HG03108 (cell line): ENCODE results near the gene NCAPG2.
"Not testable (repeated sequence)": the region's sequence is repeated elsewhere in the genome, so short reads cannot be mapped to it uniquely, and the experiment has no call there.

ENCODE experiments used
- ATAC-seq: cut with Tn5 transposase; IDR thresholded peaks from one replicate; pipeline ENCODE4 v1.9.1; 2021; ENCODE audit warnings: moderate library complexity; ENCODE audit not compliant: unreplicated experiment

The NCAPG2 gene

DNA sequence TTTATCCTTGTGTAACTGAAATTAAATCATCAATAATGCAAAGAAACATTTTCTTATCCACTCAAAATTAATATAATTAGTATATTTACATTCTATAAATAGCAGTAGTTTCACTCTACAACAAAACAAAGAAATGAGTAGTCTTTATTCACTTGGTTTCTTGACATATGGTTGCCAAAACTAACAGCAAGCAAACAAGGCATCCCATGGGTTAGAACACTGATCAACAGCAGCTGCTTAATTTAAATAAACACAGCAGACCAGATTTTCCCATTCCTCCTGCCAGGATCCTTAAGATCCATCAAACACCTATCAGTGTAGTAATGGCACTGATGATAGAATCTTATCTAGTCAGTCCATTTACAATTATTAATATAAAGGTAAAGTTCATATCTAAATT is 22.1 kb downstream of the NCAPG2 start:
- ATAC-seq: no peak

DNA sequence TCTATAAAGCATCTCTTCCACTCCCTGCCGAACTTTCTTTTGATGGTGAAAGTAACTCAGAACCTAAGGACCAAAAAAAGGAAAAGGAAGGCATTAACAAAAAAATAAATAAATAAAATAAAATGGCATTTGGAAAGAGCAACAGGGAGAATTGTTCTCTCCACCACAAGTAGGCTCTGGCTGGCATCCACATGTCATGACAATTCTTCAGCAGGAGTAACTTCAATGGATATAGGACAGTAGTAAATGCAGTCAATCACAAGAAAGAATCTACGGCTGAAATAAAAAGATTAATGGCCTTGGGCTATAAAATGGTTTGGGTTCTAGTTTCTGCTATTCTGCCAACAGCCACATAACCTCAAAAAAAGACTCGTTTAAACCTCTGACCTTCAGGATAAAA is 23.9 kb downstream of the NCAPG2 start:
- no peak for ATAC-seq

DNA sequence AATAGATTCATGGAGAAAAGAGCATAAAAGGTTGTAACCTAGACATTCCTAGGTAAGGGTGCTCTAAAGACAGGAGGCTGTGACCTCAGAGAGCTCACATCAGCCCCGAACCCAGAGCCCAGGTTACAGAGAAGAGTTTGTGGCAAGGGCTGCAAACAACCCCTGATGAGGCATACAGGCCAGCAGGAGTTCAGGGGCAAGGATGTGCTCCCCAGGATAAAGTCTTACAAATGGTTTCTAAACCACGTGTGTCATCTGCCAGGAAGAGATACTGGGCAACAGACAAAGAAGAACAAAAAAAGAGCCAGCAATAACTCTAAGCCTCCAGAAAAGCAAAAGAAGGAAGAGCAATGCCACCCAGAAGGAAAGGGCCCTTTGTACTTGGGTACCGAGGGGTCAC is 27.7 kb downstream of the NCAPG2 start:
- ATAC-seq: no peak

DNA sequence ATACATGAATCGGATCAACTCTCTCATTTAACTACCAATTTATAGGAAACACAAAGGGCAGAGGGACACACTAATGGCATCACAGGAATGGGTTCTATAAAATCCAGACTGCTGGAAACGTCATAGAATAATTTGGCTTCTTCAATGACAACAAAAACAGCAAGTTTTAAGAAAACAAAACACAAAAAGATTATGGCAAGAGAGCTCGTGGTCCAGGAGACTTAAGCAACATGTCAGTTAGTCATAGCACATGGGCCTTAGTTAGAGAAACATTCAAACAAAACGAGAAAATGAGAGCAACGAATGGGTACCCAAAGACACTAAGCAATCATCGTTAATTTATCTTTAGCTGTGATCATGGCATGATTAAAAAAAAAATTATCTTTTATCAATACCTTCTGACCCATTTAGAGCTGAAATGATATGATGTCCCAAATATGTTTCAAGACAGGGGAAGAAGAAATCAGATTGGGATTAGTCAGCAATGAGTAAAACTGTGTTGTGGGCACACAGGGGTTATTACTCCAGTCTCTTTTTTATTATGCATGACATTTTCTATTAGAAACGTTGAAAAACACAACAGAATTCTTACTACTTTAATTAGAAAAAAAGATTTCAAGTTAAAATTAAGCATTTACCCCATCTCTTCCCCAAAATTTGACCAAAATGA is 28.3 kb downstream of the NCAPG2 start:
- no peak for ATAC-seq

DNA sequence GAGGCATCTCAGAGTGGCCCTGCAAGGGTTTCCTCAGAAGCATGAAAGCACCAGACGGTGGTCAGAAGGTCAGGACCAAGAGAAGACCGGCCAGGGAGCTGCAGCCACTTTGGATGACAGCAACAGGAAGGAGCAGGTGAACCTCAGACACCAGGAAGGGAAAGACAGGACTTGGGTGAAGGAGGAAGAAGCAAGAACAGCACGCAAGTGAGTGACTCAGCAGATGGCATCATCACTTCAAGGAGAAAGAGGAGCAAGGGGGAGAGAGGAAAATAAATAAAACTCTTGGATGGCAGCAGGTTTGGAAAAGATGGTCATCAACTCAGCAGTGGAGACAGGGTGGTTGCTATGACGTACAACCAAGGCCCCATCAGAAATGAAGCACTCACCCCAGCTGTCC is 31.6 kb downstream of the NCAPG2 start:
- ATAC-seq: no peak

DNA sequence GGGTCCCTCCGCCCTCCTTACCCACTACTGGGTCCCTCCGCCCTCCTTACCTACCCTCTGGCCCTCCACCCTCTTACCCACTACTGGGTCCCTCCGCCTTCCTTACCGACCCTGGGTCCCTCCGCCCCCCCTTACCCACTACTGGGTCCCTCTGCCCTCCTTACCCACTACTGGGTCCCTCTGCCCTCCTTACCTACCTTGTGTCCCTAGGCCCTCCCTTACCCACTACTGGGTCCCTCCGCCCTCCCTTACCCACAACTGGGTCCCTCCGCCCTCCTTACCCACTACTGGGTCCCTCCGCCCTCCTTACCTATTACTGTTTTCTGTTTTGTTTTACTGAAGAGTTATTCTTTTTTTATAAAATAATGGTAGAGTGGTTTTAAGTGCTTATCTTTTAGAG is 36.5 kb downstream of the NCAPG2 start:
- ATAC-seq: not testable (repeated sequence)

DNA sequence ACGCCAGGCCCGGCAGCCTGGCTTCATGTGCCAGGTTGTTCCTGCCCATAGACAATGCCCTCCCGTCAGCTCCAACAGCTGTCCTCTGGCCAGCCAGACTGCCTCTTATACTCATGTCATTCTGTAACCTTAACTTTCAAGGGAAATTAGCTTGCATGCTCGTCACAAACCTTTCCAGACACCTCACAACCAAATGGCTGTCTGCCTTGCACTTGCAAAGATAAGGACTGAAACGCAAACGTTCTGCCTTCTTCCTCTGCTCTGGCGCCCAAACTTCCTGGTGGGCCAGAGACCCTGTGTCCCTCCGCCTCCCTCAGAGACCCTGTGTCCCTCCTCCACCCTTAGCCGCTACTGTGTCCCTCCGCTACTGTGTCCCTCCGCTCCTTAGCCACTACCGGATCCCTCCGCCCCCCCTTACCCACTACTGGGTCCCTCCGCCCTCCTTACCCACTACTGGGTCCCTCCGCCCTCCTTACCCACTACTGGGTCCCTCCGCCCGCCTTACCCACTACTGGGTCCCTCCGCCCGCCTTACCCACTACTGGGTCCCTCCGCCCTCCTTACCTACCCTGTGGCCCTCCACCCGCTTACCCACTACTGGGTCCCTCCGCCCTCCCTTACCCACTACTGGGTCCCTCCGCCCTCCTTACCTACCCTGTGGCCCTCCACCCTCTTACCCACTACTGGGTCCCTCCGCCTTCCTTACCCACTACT is 37.5 kb downstream of the NCAPG2 start:
- not testable (repeated sequence) for ATAC-seq

DNA sequence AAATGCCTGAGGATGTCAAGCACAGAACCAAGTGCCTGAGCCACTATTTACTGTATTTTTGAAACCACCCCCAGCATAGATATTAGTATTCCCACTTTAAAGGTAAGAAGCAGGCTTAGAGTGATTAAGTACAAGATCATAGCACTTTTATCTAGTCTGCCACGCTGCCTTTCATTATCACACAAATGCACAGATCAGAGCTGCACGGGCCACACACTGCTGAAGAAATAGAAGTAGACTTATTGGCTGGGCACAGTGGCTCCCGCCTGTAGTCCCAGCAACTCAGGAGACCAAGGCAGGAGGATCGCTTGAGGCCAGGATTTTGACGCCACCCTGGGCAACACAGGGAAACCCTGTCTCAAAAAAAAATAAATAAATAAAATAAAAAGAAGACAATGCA is 38.2 kb downstream of the NCAPG2 start:
- ATAC-seq: no peak

DNA sequence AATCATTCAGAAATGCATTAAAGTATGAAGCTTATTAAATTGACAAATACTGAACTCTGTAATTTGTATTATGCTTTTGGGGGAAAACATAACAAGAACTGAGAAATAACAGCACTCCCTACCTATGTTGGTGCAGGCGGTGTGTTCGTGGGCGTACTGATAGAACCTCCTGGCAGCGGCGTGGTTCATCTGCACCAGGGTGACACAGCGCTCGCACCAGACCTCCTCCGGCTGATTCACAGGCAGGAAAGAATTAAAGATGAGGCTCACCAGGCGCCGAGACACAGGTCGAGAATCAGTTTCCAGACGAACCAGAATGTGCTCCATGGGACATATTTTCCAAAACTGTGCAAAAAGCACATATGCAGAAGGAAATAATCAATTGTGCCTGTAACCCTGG is 40.2 kb downstream of the NCAPG2 start:
- ATAC-seq: no peak

DNA sequence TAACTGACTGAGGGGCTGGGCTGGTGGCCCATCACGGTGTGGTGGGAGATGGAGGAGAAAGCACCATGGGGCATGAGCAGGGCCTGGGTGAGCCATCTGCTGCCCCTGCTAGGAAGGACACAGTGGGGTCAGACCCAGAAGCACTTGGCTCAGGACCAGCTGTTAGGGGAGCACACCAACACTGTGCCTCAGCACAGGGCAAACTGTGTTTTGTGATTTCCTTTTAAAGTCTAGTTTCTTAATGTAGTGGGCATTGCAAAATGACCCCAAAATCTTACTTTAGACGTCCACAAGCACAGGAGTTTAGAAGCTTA is 41.2 kb downstream of the NCAPG2 start:
- no peak for ATAC-seq

DNA sequence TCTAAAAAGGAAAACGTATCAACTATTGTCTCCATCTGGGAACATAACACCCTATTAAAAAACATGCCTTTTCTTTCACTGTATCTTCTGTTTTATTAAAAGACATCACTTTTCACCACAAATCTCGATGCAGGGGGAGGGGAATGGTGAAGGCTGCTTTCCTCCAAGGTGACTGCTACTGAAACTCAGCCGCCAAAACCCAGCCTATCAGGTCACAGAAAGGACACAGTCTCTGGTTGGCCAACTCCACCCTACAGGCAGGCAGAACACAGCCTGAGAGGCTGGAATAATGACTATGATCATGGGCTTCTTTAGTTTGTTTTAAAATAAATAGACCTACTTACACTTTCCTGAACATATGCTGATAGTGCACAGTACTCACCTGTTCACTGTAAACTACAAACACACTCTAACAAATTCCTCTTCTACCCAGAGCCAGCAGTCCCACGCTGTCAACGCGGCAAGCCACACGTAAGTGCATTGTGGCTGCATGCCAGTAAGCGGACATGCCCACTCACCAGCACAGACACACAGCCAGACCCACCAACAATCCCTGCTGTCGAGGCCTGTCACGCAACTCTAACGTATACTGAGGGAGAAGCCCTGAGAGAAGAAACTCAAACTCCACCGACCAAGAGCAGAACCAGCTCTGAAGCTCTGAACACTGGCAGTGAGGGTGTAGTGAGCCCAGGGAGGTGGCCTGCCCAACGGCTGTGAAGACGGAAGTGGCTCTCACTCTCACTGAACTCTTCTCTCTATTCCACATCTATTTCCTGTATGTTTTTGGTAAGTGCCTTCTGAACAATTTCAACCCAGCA is 41.8 kb downstream of the NCAPG2 start:
- ATAC-seq: no peak

DNA sequence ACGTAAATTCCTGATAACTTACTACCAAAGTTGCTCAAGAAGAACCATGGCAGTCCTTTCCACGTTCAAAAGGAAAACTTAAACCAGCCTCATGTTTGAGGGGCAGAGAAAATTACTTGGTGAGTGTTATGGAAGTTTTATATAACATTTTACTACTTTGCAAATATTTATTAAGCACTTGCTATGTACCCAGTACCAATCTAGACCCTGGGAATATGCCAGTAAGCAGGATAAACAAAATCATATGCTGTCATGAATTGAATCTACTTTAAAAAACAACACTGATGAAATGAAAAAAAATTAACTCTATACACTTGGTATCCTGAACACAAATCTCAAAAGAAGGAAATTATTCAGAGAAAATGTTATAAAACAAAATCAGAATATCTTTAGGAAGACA is 46.1 kb downstream of the NCAPG2 start:
- ATAC-seq: no peak

DNA sequence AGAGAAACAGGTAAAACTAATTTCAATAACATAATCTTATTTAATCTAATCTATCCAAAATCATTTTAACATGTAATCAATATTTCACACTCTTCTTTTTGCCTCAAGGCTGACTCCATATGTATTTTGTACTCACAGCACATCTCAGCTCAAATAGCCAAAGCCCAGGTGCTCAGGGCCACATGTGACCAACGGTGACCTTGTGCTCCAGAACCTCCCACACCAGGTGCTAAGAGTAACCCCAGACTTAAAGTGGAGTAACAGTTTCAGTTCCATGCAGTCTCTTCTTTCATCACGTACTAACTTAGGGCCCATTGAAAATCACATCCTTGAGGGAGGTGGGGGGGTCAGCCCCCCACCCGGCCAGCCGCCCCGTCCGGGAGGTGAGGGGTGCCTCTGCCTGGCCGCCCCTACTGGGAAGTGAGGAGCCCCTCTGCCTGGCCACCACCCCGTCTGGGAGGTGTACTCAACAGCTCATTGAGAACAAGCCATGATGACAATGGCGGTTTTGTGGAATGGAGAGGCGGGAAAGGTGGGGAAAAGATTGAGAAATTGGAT is 47.3 kb downstream of the NCAPG2 start:
- ATAC-seq: peak; percentile 45

DNA sequence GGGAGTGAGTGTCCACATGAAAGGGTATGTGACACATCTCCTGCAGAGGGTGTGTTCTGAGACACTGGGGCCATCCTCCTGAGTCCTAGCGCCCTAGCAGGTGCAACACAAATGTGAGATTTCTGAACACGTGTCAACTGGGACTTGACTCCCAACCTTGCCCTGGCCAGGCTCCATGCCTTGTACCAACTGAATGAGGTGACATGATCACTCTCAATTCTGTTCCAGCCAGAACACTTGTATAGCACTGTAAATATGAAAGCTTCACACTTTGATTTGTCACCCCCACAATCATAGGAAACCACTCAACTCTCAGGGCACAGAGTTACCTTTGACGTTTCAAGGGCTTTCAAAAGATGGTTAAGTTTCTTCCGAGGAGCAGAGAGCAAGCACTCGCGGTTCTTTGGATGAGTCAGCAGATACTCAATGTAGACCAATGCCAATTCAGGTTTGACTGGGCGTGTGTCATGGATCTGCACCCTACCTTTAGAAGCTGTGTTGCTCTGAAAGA is 48.6 kb downstream of the NCAPG2 start:
- peak; percentile 97 for ATAC-seq

DNA sequence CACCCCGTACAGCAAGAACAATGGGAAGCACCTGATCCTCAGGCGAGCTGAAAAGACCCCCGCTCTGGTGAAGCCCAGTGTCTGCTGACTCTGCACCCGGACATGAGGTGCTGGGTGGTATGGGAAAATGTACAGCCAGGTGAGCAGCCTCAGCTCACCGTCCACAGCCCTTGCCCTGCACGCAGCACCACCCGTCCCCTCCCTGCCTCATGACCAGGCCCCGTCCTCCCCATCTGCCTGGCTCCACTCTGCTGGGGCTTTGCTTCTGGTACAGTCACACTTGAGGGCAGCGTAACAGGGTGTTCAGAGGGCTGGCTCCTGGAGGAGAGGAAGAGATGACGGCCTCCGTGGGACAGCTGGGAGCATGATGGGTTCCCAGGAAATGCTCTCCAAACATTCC is 49.1 kb downstream of the NCAPG2 start:
- no peak for ATAC-seq

DNA sequence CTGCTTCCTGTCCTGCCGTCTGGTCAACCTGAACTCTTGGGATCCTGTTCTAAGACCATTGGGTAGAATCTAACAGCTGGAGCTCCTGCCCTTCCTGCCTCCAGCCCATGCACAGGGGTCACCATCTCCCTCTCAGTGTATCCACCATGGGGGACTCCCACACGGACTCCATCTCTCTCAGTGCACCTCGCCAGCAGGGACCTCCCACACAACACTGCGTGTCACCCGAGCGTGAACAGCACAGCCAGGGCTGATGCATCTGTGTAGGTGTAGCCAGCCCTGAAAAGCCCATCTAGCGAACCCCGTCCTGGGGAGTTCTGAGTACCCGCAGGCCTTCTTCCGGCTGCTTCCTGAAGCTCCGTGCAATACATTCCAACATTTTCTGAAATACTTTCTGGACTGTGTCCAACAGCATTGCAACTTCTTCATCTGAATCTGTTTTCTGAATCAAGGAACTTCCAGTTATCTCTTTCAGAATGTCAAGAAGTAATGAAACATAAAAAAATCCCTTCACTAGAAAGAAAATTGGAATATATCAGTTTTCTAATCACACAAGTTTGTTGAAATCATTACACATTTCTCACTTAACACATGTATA is 52.5 kb downstream of the NCAPG2 start:
- ATAC-seq: no peak

DNA sequence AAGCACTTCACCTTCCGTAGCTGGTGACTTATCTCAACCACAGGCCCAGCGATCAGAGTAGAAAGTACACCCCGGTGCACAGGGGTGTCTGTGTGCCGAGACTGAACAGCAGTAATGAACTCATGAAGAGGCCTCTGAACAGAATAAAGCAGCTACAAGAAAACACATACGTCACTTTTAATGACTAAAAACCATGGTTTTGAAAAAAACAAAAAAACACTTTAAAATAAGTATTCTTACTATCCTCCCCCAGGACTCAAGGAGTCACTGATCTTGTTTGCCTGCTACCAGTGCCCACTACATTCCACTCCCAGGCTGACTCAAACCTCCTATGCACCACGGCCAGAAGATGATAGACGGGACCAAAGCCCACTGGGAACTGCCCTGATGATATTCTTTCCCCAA is 53.8 kb downstream of the NCAPG2 start:
- no peak for ATAC-seq

DNA sequence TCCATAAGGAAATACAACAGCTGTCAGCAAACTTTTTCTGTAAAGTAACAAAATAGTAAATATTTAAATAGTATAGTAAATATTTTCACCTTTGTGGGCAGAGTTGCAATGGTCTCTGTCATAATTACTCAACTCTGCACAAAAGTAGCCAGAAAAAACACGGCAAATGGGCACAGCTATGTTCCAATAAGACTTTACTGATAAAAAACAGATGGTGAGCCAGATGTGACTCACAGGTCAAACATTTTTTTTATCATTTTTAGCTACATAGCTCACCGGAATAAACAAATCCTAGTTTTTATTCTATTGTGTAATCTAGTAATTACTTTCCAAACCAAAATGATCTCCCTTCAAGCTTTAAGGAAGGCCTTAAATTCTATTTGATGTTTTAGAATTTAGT is 55.3 kb downstream of the NCAPG2 start:
- no peak for ATAC-seq

DNA sequence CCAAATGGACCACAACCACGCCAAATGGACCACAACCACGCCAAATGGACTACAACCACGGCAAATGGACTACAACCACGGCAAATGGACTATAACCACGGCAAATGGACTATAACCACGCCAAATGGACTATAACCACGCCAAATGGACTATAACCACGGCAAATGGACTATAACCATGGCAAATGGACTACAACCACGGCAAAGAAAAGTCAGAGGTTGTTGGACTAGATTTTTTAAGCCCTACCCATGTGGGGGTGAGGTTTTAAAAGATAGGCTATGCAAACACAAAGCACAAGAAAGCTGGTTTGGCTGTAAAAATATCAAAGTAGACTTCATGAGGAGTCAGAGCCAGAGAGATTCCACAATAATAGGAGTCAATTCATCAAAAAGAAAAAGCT is 55.8 kb downstream of the NCAPG2 start:
- no peak for ATAC-seq

DNA sequence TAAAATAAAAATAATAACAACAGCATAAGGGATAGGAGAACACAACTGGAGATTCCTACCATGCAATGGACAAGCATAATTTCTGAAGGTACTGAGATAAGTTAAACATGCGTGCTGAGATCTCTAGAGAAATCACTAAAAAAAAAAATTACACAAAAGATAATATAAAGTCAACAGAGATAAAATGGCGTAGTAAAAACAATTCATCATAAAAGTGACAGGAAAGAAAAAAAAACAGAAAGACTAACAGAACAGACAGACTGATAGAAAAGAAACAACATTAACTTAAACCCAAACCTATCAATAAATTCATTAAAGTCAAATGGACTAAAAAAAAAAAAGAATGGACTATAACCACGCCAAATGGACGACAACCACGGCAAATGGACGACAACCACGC is 56.4 kb downstream of the NCAPG2 start:
- no peak for ATAC-seq

DNA sequence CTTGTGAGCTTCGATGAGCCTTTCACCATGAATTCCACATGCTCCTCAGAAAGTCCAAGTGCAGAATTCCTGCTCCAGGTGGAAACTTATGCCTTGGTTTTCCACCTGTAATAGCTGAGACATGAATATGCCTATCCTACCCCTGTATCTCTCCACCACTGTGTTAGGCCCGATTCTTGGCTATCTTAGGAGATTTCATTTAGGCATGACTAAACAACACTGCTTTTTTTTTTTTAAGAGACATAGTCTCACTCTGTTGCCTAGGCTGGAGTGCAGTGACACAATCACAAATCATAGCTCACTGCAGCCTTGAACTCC is 57.2 kb downstream of the NCAPG2 start:
- ATAC-seq: no peak
